Choroid plexus epithelial cell (primary cell): ENCODE data around the gene GTF2F1.
"Not testable (repeated sequence)": the region's sequence is repeated elsewhere in the genome, so short reads cannot be mapped to it uniquely, and the experiment has no call there.

ENCODE experiments used
- DNase-seq: peaks from one replicate; pipeline ENCODE4 v3.0.0-alpha.2; 2010; ENCODE audit warnings: low read depth
- H3K4me3 ChIP-seq: 2 replicates; pipeline ENCODE4 v1.5.1; 2011; ENCODE audit warnings: low read depth, mild to moderate bottlenecking, control low read depth, low read length, moderate library complexity
- TF ChIP-seq, protein P1 (sequence below): conservative IDR thresholded peaks from 2 replicates; pipeline ENCODE4 v1.5.1; 2011; ENCODE audit warnings: low read depth, mild to moderate bottlenecking, control low read depth, inconsistent platforms, low read length, moderate library complexity

The GTF2F1 gene

GRCh38 chr19:6431891-6432290, 38.9 kb upstream of the GTF2F1 start:
- no peak overlapping the region for H3K4me3 ChIP-seq
- no peak for DNase-seq
- TF ChIP-seq, protein P1, sequence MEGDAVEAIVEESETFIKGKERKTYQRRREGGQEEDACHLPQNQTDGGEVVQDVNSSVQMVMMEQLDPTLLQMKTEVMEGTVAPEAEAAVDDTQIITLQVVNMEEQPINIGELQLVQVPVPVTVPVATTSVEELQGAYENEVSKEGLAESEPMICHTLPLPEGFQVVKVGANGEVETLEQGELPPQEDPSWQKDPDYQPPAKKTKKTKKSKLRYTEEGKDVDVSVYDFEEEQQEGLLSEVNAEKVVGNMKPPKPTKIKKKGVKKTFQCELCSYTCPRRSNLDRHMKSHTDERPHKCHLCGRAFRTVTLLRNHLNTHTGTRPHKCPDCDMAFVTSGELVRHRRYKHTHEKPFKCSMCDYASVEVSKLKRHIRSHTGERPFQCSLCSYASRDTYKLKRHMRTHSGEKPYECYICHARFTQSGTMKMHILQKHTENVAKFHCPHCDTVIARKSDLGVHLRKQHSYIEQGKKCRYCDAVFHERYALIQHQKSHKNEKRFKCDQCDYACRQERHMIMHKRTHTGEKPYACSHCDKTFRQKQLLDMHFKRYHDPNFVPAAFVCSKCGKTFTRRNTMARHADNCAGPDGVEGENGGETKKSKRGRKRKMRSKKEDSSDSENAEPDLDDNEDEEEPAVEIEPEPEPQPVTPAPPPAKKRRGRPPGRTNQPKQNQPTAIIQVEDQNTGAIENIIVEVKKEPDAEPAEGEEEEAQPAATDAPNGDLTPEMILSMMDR: no peak

DNA sequence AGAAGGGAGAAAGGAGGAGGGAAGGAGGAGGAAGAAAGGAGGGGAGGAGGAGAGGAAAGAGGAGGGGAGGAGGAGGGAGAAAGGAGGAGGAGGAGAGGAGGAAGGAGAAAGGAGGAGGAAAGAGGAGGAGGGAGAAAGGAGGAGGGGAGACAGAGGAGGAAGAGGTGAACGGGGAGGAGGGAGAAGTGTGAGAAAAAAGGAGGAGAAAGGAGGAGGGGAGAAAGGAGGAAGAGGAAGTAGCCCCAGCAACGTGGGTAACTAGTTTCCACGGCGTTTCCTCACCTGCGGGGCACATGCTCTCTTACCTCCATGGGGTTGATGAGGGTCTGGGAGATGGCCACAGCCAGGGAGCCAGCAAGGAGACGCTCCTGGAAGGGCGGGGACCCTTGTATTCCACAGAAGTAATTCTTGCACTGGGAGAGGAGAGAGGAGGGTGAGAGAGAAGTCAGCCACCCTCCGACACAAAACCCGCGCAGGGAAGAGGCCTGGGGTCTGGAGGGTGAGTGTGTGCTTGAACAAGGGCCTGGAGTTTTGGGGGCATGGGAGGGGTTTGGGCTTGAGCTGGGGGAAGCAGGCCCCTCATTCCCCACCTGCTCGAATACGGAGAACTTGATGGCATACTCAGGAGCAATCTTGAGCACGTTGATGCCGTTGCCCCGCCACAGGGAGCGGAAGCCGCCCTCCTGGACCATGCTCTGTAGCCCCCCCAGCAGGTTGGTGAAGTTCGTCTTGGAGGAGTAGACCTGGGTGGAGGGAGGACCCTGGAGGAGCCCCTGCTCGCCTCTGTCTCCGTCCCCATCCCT, 36.7 kb upstream of the GTF2F1 start:
- no peak overlapping the region for H3K4me3 ChIP-seq
- TF ChIP-seq, protein P1: no peak
- DNase-seq: no peak

DNA sequence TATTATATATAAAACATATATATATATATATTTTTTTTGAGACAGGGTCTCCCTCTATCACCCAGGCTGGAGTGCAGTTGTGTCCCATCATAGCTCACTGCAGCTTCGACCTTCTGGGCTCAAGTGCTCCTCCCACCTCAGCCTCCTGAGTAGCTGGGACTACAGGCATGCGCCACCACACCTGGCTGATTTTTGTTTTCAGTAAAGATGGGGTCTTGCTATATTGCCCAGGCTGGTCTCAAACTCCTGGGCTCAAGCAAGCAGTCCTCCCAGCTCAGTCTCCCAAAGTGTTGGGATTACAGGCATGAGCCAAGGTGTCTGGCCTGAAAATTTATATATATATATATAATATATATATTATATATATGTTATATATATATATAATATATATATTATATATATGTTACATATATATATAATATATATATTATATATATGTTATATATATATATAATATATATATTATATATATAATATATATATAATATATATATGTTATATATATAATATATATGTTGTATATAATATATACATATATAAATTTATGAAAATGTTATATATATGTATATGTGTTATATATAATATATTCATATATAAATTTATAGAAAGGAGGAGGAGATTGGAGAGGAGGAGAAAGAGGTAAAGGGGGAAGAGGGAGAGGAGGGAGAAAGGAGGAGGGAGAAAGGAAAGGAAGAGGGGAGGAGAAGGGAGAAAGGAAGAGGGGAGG, 35.9 kb upstream of the GTF2F1 start:
- not testable (repeated sequence) for DNase-seq, H3K4me3 ChIP-seq

DNA sequence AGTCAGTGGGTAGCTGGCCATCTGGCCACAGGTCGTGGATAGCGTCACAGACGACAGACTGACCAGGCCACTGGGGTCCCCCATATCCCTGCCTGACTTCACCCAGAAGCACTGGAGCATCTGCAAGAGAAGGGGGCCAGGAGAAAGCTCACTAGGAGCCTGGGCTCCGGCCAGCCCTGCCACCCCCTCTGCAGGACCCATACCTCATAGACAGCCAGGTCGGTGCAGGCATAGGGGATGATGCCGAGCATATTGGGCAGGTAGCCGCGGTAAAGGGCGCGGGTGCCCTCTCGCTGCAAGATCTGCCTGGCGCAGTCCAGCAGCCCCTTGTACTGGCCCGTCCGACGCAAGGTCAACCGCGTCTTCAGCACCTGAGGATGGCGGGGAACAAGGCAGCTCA, 34.2 kb upstream of the GTF2F1 start:
- no peak overlapping the region for H3K4me3 ChIP-seq
- TF ChIP-seq, protein P1: no peak

GRCh38 chr19:6425732-6426620, 33.0 kb upstream of the GTF2F1 start:
- TF ChIP-seq, protein P1: no peak
- H3K4me3 ChIP-seq: peak overlapping the region; percentile 11
- DNase-seq: no peak

More for the DNA sequence above, 34.2 kb upstream of the GTF2F1 start:
- no peak for DNase-seq

GRCh38 chr19:6424939-6425731, 32.2 kb upstream of the GTF2F1 start:
- TF ChIP-seq, protein P1: no peak
- peak; percentile 100 for DNase-seq
- H3K4me3 ChIP-seq: peak overlapping the region; percentile 11
